Measurements from ENCODE around the gene PPARA. TPM values are rescaled to one million over a fixed set of nuclear protein-coding genes. Genes with fewer than 3 reads are reported as not detected.

Gene PPARA
- total RNA-seq, 2 experiments from 2014 or later = 3.3 to 10.5 TPM

DNA sequence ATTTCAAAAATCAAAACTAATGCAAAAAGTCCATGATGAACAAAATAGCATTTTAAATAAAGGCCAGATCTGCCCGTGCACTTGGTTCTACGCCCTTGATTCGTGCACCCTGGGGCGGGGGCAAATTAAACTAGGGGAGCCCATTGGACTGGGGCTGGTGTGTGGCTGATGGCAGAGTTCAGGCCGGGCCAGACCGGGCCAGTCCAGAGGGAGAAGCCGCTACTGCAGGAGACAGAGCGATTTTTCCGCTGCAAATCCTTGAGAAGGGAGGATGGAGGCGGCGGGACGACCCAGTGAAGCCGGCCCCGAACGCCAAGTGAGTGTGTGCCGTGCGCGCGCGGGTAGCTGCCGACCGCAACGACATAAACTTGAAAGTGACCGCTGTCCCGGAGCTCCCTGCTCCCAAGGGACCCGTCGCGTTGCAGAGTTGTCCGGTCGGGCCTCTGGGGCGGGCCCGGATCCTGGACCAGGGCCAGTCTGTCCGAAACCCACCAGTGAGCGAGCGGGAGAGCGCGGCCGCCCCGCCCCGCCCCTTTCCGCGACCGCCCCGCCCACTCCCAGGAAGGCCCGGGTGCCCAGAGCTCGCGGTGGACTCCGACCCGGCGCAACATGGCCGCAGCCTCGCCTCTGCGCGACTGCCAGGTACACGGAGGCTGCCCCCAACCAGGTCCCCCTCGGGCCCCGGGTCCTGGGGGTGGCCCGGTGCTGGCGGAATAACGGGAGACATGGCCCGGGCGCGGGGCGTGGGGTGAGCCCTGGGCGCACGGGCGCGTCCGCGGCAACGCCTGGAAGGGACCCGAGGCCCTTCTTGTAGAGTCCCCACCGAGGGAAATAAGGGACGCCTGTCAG, 117.3 kb downstream of the PPARA start, which contains the start of gene TTC38:
TSS of gene TTC38 (plus strand) at position 578 of the 849 bp plus-strand sequence. CDS start at position 610, 32 bp downstream.
- Histone ChIP-seq H2AFZ (ENCODE audit: low read length) (no peak within 1 kb of the TSS), H3K9me2 (ENCODE audit: insufficient read depth, low read length) (no peaks in the 10 kb centered on the region), H3K4me1 (ENCODE audit: insufficient read depth, low read length, poor library complexity, severe bottlenecking) (no peaks in the 10 kb centered on the region), H3K4me2 (ENCODE audit: low read length) (peak within 1 kb of the TSS; percentile 4; the same call in 1 of the 2 replicates), H4K20me1 (ENCODE audit: insufficient read depth, low read length) (no peaks in the 10 kb centered on the region), H3K4me3 (ENCODE audit: low read depth, low read length, poor library complexity, severe bottlenecking) (no peak within 1 kb of the TSS), H3K79me2 (ENCODE audit: insufficient read depth, low read depth, low read length) (no peaks in the 10 kb centered on the region), H3K27ac (ENCODE audit: low read depth, low read length, poor library complexity, severe bottlenecking) (no peak within 1 kb of the TSS), H3K9me3 (ENCODE audit: low read length) (peaks cover 5% of the 10 kb centered on the region; the same call in 1 of the 2 replicates), H3K36me3 (ENCODE audit: insufficient read depth, low read length) (no peaks in the 10 kb centered on the region)
- POLR2A ChIA-PET = interaction anchor here (0.6 kb wide), 1 partner anchor 759 kb away, joined by 3 read pairs; no protein-coding TSS in a partner anchor
- DNase-seq (ENCODE audit: low spot score) = no peak
- CTCF ChIA-PET (ENCODE audit: unreplicated experiment) = no interaction called here
- TF ChIP-seq, protein P1, sequence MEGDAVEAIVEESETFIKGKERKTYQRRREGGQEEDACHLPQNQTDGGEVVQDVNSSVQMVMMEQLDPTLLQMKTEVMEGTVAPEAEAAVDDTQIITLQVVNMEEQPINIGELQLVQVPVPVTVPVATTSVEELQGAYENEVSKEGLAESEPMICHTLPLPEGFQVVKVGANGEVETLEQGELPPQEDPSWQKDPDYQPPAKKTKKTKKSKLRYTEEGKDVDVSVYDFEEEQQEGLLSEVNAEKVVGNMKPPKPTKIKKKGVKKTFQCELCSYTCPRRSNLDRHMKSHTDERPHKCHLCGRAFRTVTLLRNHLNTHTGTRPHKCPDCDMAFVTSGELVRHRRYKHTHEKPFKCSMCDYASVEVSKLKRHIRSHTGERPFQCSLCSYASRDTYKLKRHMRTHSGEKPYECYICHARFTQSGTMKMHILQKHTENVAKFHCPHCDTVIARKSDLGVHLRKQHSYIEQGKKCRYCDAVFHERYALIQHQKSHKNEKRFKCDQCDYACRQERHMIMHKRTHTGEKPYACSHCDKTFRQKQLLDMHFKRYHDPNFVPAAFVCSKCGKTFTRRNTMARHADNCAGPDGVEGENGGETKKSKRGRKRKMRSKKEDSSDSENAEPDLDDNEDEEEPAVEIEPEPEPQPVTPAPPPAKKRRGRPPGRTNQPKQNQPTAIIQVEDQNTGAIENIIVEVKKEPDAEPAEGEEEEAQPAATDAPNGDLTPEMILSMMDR (conservative IDR thresholded peaks at IDR 0.05; ENCODE audit: low read length) = no peak
- no peak for TF ChIP-seq EZH2phosphoT487 (IDR thresholded peaks at IDR 0.05; ENCODE audit: borderline replicate concordance, low read depth, low read length)
- no TSS peak for BruUV-seq (replicated peaks)
- intact Hi-C loops (cut with micrococcal nuclease; ENCODE audit: unreplicated experiment) = no loop called here

DNA sequence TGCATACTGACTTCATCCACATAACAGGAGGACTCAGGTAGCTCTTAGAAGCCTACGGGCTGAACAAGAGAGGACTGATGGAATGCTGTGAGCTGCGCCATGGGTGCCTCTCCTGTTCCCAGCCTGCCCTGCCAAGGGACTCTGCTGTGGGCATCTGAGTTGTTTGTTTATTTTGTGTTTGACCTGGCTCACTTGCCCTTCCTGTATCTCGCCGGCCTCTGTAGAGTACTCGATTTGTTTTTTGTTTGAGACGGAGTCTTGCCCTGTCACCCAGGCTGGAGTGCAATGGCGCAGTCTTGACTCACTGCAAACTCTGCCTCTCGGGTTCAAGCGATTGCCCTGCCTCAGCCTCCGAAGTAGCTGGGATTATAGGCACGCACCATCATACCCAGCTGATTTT, 119.2 kb downstream of the PPARA start:
- H3K36me3 ChIP-seq (ENCODE audit: insufficient read depth, low read length) = no peaks in the 10 kb centered on the region
- peaks cover 5% of the 10 kb centered on the region; the same call in 1 of the 2 replicates for H3K9me3 ChIP-seq (ENCODE audit: low read length)
- no peak overlapping the region for H3K27ac ChIP-seq (ENCODE audit: low read depth, low read length, poor library complexity, severe bottlenecking)
- no peak overlapping the region for H3K4me3 ChIP-seq (ENCODE audit: low read depth, low read length, poor library complexity, severe bottlenecking)
- H3K9me2 ChIP-seq (ENCODE audit: insufficient read depth, low read length) = no peaks in the 10 kb centered on the region
- no peaks in the 10 kb centered on the region for H4K20me1 ChIP-seq (ENCODE audit: insufficient read depth, low read length)
- TF ChIP-seq, protein P1 (conservative IDR thresholded peaks at IDR 0.05; ENCODE audit: low read length) = no peak
- TF ChIP-seq EZH2phosphoT487 (IDR thresholded peaks at IDR 0.05; ENCODE audit: borderline replicate concordance, low read depth, low read length) = no peak
- no peak overlapping the region for H2AFZ ChIP-seq (ENCODE audit: low read length)
- no peaks in the 10 kb centered on the region for H3K79me2 ChIP-seq (ENCODE audit: insufficient read depth, low read depth, low read length)
- no peak overlapping the region for H3K4me2 ChIP-seq (ENCODE audit: low read length)
- POLR2A ChIA-PET = interaction anchor here (0.5 kb wide), 1 partner anchor 96 kb away, joined by 6 read pairs; no protein-coding TSS in a partner anchor
- CTCF ChIA-PET (ENCODE audit: unreplicated experiment) = no interaction called here
- intact Hi-C loops (cut with micrococcal nuclease; ENCODE audit: unreplicated experiment) = no loop called here
- BruUV-seq (replicated peaks) = no TSS peak
- H3K4me1 ChIP-seq (ENCODE audit: insufficient read depth, low read length, poor library complexity, severe bottlenecking) = no peaks in the 10 kb centered on the region
- no peak for DNase-seq (ENCODE audit: low spot score)

DNA sequence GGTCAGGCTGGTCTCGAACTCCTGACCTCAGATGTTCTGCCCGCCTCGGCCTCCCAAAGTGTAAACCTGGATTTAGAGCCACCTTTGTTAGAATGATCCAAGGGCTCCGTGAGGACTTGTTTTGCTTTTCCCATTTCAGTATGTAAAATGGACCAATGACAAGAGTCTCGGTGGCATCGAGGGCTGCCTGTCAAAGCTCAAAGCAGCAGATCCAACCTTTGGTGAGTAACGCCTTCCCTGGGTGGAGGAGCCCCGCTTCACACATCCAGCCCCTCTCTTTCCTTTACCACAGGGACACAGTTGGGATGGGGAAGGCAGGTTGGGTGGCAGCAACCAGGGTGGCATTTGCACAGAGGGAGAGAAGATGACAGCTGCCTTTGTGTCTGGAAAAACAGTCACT, 121.9 kb downstream of the PPARA start:
- no peak overlapping the region for H3K4me2 ChIP-seq (ENCODE audit: low read length)
- CTCF ChIA-PET (ENCODE audit: unreplicated experiment) = no interaction called here
- BruUV-seq (replicated peaks) = no TSS peak
- peaks cover 4% of the 10 kb centered on the region; the same call in 1 of the 2 replicates for H3K9me3 ChIP-seq (ENCODE audit: low read length)
- H3K27ac ChIP-seq (ENCODE audit: low read depth, low read length, poor library complexity, severe bottlenecking) = no peak overlapping the region
- H3K4me1 ChIP-seq (ENCODE audit: insufficient read depth, low read length, poor library complexity, severe bottlenecking) = no peaks in the 10 kb centered on the region
- no peak for DNase-seq (ENCODE audit: low spot score)
- no peak overlapping the region for H3K4me3 ChIP-seq (ENCODE audit: low read depth, low read length, poor library complexity, severe bottlenecking)
- intact Hi-C loops (cut with micrococcal nuclease; ENCODE audit: unreplicated experiment) = no loop called here
- H3K9me2 ChIP-seq (ENCODE audit: insufficient read depth, low read length) = no peaks in the 10 kb centered on the region
- H3K79me2 ChIP-seq (ENCODE audit: insufficient read depth, low read depth, low read length) = no peaks in the 10 kb centered on the region
- no peak overlapping the region for H2AFZ ChIP-seq (ENCODE audit: low read length)
- TF ChIP-seq, protein P1 (conservative IDR thresholded peaks at IDR 0.05; ENCODE audit: low read length) = no peak
- no peak for TF ChIP-seq EZH2phosphoT487 (IDR thresholded peaks at IDR 0.05; ENCODE audit: borderline replicate concordance, low read depth, low read length)
- H4K20me1 ChIP-seq (ENCODE audit: insufficient read depth, low read length) = no peaks in the 10 kb centered on the region
- H3K36me3 ChIP-seq (ENCODE audit: insufficient read depth, low read length) = no peaks in the 10 kb centered on the region; the same call in 1 of the 2 replicates
- POLR2A ChIA-PET = no interaction called here
